Thyroid gland (tissue), 4 donors: ENCODE measurements around the gene MYO5A.

Experiments used
- POLR2A ChIP-seq, 2 donors: fragments of 450-650 bp; IDR thresholded peaks; one replicate each; pipeline ENCODE4 v1.6.1; 2017; ENCODE audit warnings: antibody characterized with exemption in 2 of 2, mild to moderate bottlenecking in 2 of 2, moderate library complexity in 1 of 2
- TF ChIP-seq, protein P1 (sequence below), 6 experiments: fragments of 200-600 bp in 3 of 6; fragments of 450-650 bp in 3 of 6; sonication (generic) in 3 of 6; IDR thresholded peaks; one replicate each; pipeline ENCODE4 v1.5.1; 2016 to 2019; ENCODE audit warnings: antibody characterized with exemption in 6 of 6, mild to moderate bottlenecking in 2 of 6, inconsistent platforms in 1 of 6, moderate library complexity in 1 of 6

GRCh38 chr15:52287114-52287513 lies 241.6 kb downstream of the MYO5A start:
- no peak for TF ChIP-seq POLR2A (IDR thresholded peaks at IDR 0.05)
- TF ChIP-seq, protein P1, sequence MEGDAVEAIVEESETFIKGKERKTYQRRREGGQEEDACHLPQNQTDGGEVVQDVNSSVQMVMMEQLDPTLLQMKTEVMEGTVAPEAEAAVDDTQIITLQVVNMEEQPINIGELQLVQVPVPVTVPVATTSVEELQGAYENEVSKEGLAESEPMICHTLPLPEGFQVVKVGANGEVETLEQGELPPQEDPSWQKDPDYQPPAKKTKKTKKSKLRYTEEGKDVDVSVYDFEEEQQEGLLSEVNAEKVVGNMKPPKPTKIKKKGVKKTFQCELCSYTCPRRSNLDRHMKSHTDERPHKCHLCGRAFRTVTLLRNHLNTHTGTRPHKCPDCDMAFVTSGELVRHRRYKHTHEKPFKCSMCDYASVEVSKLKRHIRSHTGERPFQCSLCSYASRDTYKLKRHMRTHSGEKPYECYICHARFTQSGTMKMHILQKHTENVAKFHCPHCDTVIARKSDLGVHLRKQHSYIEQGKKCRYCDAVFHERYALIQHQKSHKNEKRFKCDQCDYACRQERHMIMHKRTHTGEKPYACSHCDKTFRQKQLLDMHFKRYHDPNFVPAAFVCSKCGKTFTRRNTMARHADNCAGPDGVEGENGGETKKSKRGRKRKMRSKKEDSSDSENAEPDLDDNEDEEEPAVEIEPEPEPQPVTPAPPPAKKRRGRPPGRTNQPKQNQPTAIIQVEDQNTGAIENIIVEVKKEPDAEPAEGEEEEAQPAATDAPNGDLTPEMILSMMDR (IDR thresholded peaks at IDR 0.05), result no peak
